Fibroblast of villous mesenchyme (primary cell): ENCODE data around the gene RTF2. TPM values are rescaled to one million over a fixed set of nuclear protein-coding genes. Genes with fewer than 3 reads are reported as not detected.

Experiments
- DNase-seq: peaks from one replicate; pipeline ENCODE4 v3.0.0-alpha.2; 2010; ENCODE audit warnings: low read depth
- H3K4me3 ChIP-seq: 2 replicates; pipeline ENCODE4 v1.5.1; 2011; ENCODE audit warnings: low read depth, mild to moderate bottlenecking, low read length
- CTCF ChIP-seq: IDR thresholded peaks from 2 replicates; pipeline ENCODE4 v1.5.1; 2012; ENCODE audit warnings: low read depth, mild to moderate bottlenecking, low read length; ENCODE audit not compliant: insufficient read depth
- total RNA-seq: library from RNA; depleted of rRNA; stranded (reverse); fragments of >200 nt; gene quantifications from 2 replicates; pipeline ENCODE4 v1.2.3, GENCODE V29; 2012

The RTF2 gene
- total RNA-seq, 1 donor: 80.3 TPM

GRCh38 chr20:56445130-56445529 is 23.3 kb upstream of the RTF2 start:
- TF ChIP-seq CTCF: no peak
- DNase-seq: no peak
- H3K4me3 ChIP-seq: no peak overlapping the region

GRCh38 chr20:56445540-56445939 is 22.9 kb upstream of the RTF2 start:
- TF ChIP-seq CTCF: no peak
- H3K4me3 ChIP-seq: no peak overlapping the region
- DNase-seq: no peak

GRCh38 chr20:56447227-56447626 is 21.2 kb upstream of the RTF2 start:
- H3K4me3 ChIP-seq: no peak overlapping the region
- no peak for TF ChIP-seq CTCF
- no peak for DNase-seq

- H3K4me3 ChIP-seq: no peak overlapping the region
- no peak for TF ChIP-seq CTCF
- DNase-seq: no peak
Measured at GRCh38 chr20:56449459-56449858, 19.0 kb upstream of the RTF2 start.

GRCh38 chr20:56451056-56451765 is 17.2 kb upstream of the RTF2 start:
- no peak for TF ChIP-seq CTCF
- peak; percentile 91 for DNase-seq
- peak overlapping the region; percentile 12 for H3K4me3 ChIP-seq

- DNase-seq: no peak
Measured at GRCh38 chr20:56453352-56453751, 15.1 kb upstream of the RTF2 start.

More at GRCh38 chr20:56453352-56453751, 15.1 kb upstream of the RTF2 start:
- no peak overlapping the region for H3K4me3 ChIP-seq
- TF ChIP-seq CTCF: no peak
